HUDEP-2 (cell line): Measurements from ENCODE around the gene BCDIN3D.
"Not testable (repeated sequence)": the region's sequence is repeated elsewhere in the genome, so short reads cannot be mapped to it uniquely, and the experiment has no call there.

ENCODE experiments used
- DNase-seq, 76 experiments: peaks; one replicate each; lab custom pipeline; 2025; ENCODE audit not compliant: unreplicated experiment in 76 of 76; lab: John Stamatoyannopoulos, UW

Gene BCDIN3D

GRCh38 chr12:49864798-49865090, 21.8 kb upstream of the BCDIN3D start:
- DNase-seq: no peak

GRCh38 chr12:49863946-49864797, 21.3 kb upstream of the BCDIN3D start:
- no peak for DNase-seq

GRCh38 chr12:49860921-49861320, 18.0 kb upstream of the BCDIN3D start:
- not testable (repeated sequence) for DNase-seq

- not testable (repeated sequence) for DNase-seq
These were observed 13.0 kb upstream of the BCDIN3D start for GRCh38 chr12:49855890-49856289.

GRCh38 chr12:49854976-49855375, 12.1 kb upstream of the BCDIN3D start:
- DNase-seq: no peak

- DNase-seq: no peak
These were observed 10.8 kb upstream of the BCDIN3D start for GRCh38 chr12:49853671-49854070.

GRCh38 chr12:49847161-49847560, 4.3 kb upstream of the BCDIN3D start:
- DNase-seq: no peak

GRCh38 chr12:49846032-49846431, 3.1 kb upstream of the BCDIN3D start:
- no peak for DNase-seq

- DNase-seq: no peak
These were observed 1.1 kb upstream of the BCDIN3D start for GRCh38 chr12:49843876-49844437.

GRCh38 chr12:49843411-49843810, 505 bp upstream of the BCDIN3D start:
- DNase-seq: no peak

- DNase-seq: peak in 27 of 76 experiments; percentile 4 to 46 (median 19)
These were observed 3.8 kb downstream of the BCDIN3D start for GRCh38 chr12:49838973-49839633.

GRCh38 chr12:49832836-49833421, 10.0 kb downstream of the BCDIN3D start:
- DNase-seq: no peak

GRCh38 chr12:49831717-49832116, 11.2 kb downstream of the BCDIN3D start:
- no peak for DNase-seq

- peak; percentile 13 to 93 (median 84) for DNase-seq
These were observed 14.5 kb downstream of the BCDIN3D start, which contains the start of gene NCKAP5L for GRCh38 chr12:49828133-49829091. NCKAP5L (minus strand) TSS chr12:49828413; CDS start chr12:49804044, 24,369 bp downstream.

- DNase-seq: no peak
These were observed 15.4 kb downstream of the BCDIN3D start for GRCh38 chr12:49827401-49828099.

- DNase-seq: no peak
These were observed 15.9 kb downstream of the BCDIN3D start for GRCh38 chr12:49827051-49827400.

GRCh38 chr12:49825971-49826421, 16.9 kb downstream of the BCDIN3D start:
- DNase-seq: no peak

- DNase-seq: peak in 2 of 76 experiments; percentile 2 to 16
These were observed 17.4 kb downstream of the BCDIN3D start for GRCh38 chr12:49825360-49825970.

- no peak for DNase-seq
These were observed 18.0 kb downstream of the BCDIN3D start for GRCh38 chr12:49824895-49825294.
